Endothelial cell of umbilical vein (primary cell): Measurements from ENCODE around the gene FURIN. TPM values are rescaled to one million over a fixed set of nuclear protein-coding genes. Genes with fewer than 3 reads are reported as not detected.

Experiments used
- BruUV-seq: library from RNA; stranded (reverse); fragments of 400-500 nt; replicated peaks from 2 replicates; lab custom pipeline; 2021; lab: Mats Ljungman, UMichigan
- CTCF ChIA-PET: fragments of 300-600, 350-600 bp; sonication (Branson Sonifier 250); formaldehyde crosslinking; loops from one replicate; lab custom pipeline; 2021; ENCODE audit warnings: antibody characterized with exemption, inconsistent platforms; lab: Charles Lee
- POLR2A ChIA-PET: fragments of 300-600, 350-600 bp; sonication (Branson Sonifier 250); formaldehyde crosslinking; loops from one replicate; lab custom pipeline; 2021; ENCODE audit warnings: antibody characterized with exemption, inconsistent platforms; lab: Charles Lee
- DNase-seq: peaks from one replicate; pipeline ENCODE4 v3.0.0-alpha.2; 2011; ENCODE audit warnings: low read depth, low spot score
- FAIRE-seq: peaks from 2 replicates; lab custom pipeline; 2011; peaks lifted over from hg19 to GRCh38; lab: Jason Lieb, UNC
- H2AFZ ChIP-seq: 2 replicates; pipeline ENCODE4 v1.6.0; 2012; ENCODE audit warnings: low read depth, low read length, control low read depth, inconsistent platforms
- H3K27ac ChIP-seq: 2 replicates; pipeline ENCODE4 v1.5.1; 2011; ENCODE audit warnings: low read depth, mild to moderate bottlenecking, control low read depth, low read length, moderate library complexity; ENCODE audit not compliant: insufficient read depth
- H3K27me3 ChIP-seq, 2 experiments: 2 replicates each; pipeline versions ENCODE4 v1.6.0 to v1.6.1; 2011; ENCODE audit warnings: low read length in 2 of 2, mixed read lengths in 1 of 2; ENCODE audit not compliant: control insufficient read depth in 2 of 2, insufficient read depth in 2 of 2
- H3K36me3 ChIP-seq, 2 experiments: 2 replicates in 1 of 2; 3 replicates in 1 of 2; pipeline ENCODE4 v1.5.1; 2011; ENCODE audit warnings: low read length in 2 of 2, mild to moderate bottlenecking in 1 of 2, moderate library complexity in 1 of 2; ENCODE audit not compliant: control insufficient read depth in 2 of 2, insufficient read depth in 2 of 2; ENCODE audit errors: extremely low read depth in 1 of 2
- H3K4me1 ChIP-seq: 3 replicates; pipeline ENCODE4 v1.5.1; 2011; ENCODE audit warnings: mild to moderate bottlenecking, low read length; ENCODE audit not compliant: control insufficient read depth, insufficient read depth; ENCODE audit errors: extremely low read depth
- H3K4me2 ChIP-seq: 2 replicates; pipeline ENCODE4 v1.6.1; 2011; ENCODE audit warnings: low read length, control low read depth, mixed read lengths; ENCODE audit not compliant: insufficient read depth
- H3K4me3 ChIP-seq, 3 experiments: fragments of 200-600 bp in 1 of 3; sonication (generic), shearing (Covaris generic) in 1 of 3; replicated peaks in 1 of 3; 2 replicates each; pipeline ENCODE4 v1.5.1; 2011 to 2016; ENCODE audit warnings: control low read depth in 3 of 3, low read length in 3 of 3, mild to moderate bottlenecking in 2 of 3, inconsistent platforms in 1 of 3, low read depth in 1 of 3, moderate library complexity in 1 of 3; ENCODE audit not compliant: insufficient read depth in 1 of 3
- H3K79me2 ChIP-seq: 2 replicates; pipeline ENCODE4 v1.6.0; 2012; ENCODE audit warnings: low read length, inconsistent platforms; ENCODE audit not compliant: control insufficient read depth, insufficient read depth
- H3K9ac ChIP-seq: replicated peaks from 2 replicates; pipeline ENCODE3; 2011; ENCODE audit warnings: low read length, control low read depth; ENCODE audit not compliant: insufficient read depth; ENCODE audit errors: extremely low read depth
- H3K9me1 ChIP-seq: replicated peaks from 3 replicates; pipeline ENCODE4 v1.6.0; 2011; ENCODE audit warnings: mild to moderate bottlenecking, low read length; ENCODE audit not compliant: control insufficient read depth, insufficient read depth; ENCODE audit errors: extremely low read depth
- H3K9me3 ChIP-seq: replicated peaks from 2 replicates; pipeline ENCODE4 v1.5.1; 2012; ENCODE audit warnings: low read length, inconsistent platforms; ENCODE audit not compliant: control insufficient read depth, insufficient read depth
- H4K20me1 ChIP-seq: replicated peaks from 2 replicates; pipeline ENCODE3; 2011; ENCODE audit warnings: mild to moderate bottlenecking, low read length; ENCODE audit not compliant: control insufficient read depth, insufficient read depth; ENCODE audit errors: extremely low read depth
- CTCF ChIP-seq, 2 donors: IDR thresholded peaks; 1 replicate in 1 of 2; 2 replicates in 1 of 2; pipeline ENCODE4 v1.5.1; 2011; ENCODE audit warnings: low read length in 2 of 2, mild to moderate bottlenecking in 2 of 2, moderate library complexity in 2 of 2, control low read depth in 1 of 2, inconsistent platforms in 1 of 2, low read depth in 1 of 2; ENCODE audit not compliant: insufficient read depth in 1 of 2; ENCODE audit errors: extremely low read depth in 1 of 2
- EZH2 ChIP-seq: IDR thresholded peaks from 2 replicates; pipeline ENCODE4 v1.6.1; 2012; ENCODE audit warnings: borderline replicate concordance, low read depth, mild to moderate bottlenecking, moderate library complexity, low read length, inconsistent platforms; ENCODE audit not compliant: severe bottlenecking
- FOS ChIP-seq: IDR thresholded peaks from 2 replicates; pipeline ENCODE4 v1.6.1; 2011; ENCODE audit warnings: mild to moderate bottlenecking, low read length, moderate library complexity, borderline replicate concordance; ENCODE audit not compliant: insufficient read depth
- GATA2 ChIP-seq: IDR thresholded peaks from 2 replicates; pipeline ENCODE4 v1.7.0; 2011; ENCODE audit warnings: low read depth, mild to moderate bottlenecking, moderate library complexity, mixed read lengths, low read length; ENCODE audit not compliant: insufficient read length, insufficient read depth
- JUN ChIP-seq: IDR thresholded peaks from 2 replicates; pipeline ENCODE4 v1.6.1; 2011; ENCODE audit warnings: borderline replicate concordance, low read depth; ENCODE audit not compliant: insufficient read length, insufficient read depth
- MAX ChIP-seq: IDR thresholded peaks from 2 replicates; pipeline ENCODE4 v1.6.1; 2011; ENCODE audit not compliant: insufficient read depth, insufficient read length
- MYC ChIP-seq: IDR thresholded peaks from one replicate; pipeline ENCODE4 v1.6.1; 2011; ENCODE audit warnings: mild to moderate bottlenecking, low read depth, low read length
- POLR2A ChIP-seq: IDR thresholded peaks from 2 replicates; pipeline ENCODE4 v1.6.1; 2012; ENCODE audit warnings: low read depth, mild to moderate bottlenecking, control low read depth, low read length
- POLR2AphosphoS5 ChIP-seq: IDR thresholded peaks from 2 replicates; pipeline ENCODE4 v1.6.1; 2012; ENCODE audit warnings: low read depth, mild to moderate bottlenecking, control low read depth, low read length, moderate library complexity; ENCODE audit not compliant: insufficient read depth
- dilution Hi-C: fragments of 300-500 bp; cut with MboI; formaldehyde crosslinking; loops from one replicate; pipeline ENCODE4 v1.15.0; 2019; ENCODE audit warnings: low sequenced_read_pairs; ENCODE audit not compliant: extremely low pct_ligation_motif_present
- intact Hi-C: fragments of 100-400 bp; cut with micrococcal nuclease; formaldehyde crosslinking; loops from one replicate; pipeline ENCODE4 v1.10.0; 2022
- polyA plus RNA-seq, 4 experiments: library from polyadenylated mRNA; depleted of rRNA in 3 of 4; stranded (reverse) in 3 of 4; unstranded in 1 of 4; fragments of >200 nt; gene quantifications; 2 replicates each; pipeline versions ENCODE4 v1.2.1 to v1.2.3, GENCODE V29; 2011 to 2012; ENCODE audit warnings: missing spikeins in 1 of 4
- total RNA-seq: library from RNA; stranded (reverse); gene quantifications from 2 replicates; pipeline ENCODE4 v1.2.3, GENCODE V29; 2021

FURIN gene
- total and polyA plus RNA-seq, 2 donors (not counting 3 experiments of a cell fraction or from before 2014, with no cell fraction given) = 77.4 to 131 TPM

- no peak for TF ChIP-seq MAX
- no peak for TF ChIP-seq JUN
- TF ChIP-seq FOS = no peak
- no peak for TF ChIP-seq POLR2A
- TF ChIP-seq POLR2AphosphoS5 = no peak
- no peak for TF ChIP-seq MYC
- TF ChIP-seq GATA2 = no peak
- no peak for TF ChIP-seq EZH2
- Histone ChIP-seq H3K4me2 (no peak overlapping the region), H3K4me1 (peaks cover 19% of the 10 kb centered on the region), H3K36me3 (no peaks in the 10 kb centered on the region), H3K4me3 (no peak overlapping the region), H3K79me2 (peaks cover 7% of the 10 kb centered on the region), H3K27me3 (no peaks in the 10 kb centered on the region), H3K9ac (no peak overlapping the region), H3K9me1 (no peaks in the 10 kb centered on the region), H3K27ac (no peak overlapping the region), H3K9me3 (no peaks in the 10 kb centered on the region), H4K20me1 (no peaks in the 10 kb centered on the region), H2AFZ (no peak overlapping the region)
- no TSS peak for BruUV-seq
- intact Hi-C loops = no loop called here
- dilution Hi-C loops = no loop called here
- DNase-seq = no peak
- CTCF ChIA-PET = no interaction called here
- POLR2A ChIA-PET = no interaction called here
- FAIRE-seq = no peak
These were observed 2.1 kb upstream of the FURIN start for GRCh38 chr15:90866161-90866715.

- H3K27ac ChIP-seq = no peak overlapping the region
- no peaks in the 10 kb centered on the region for H3K9me1 ChIP-seq
- intact Hi-C loops (no loop called here), dilution Hi-C loops (no loop called here)
- H3K4me1 ChIP-seq = peaks cover 19% of the 10 kb centered on the region
- TF ChIP-seq EZH2 (no peak), JUN (no peak), POLR2AphosphoS5 (no peak), FOS (no peak), MAX (no peak), GATA2 (no peak), CTCF (IDR thresholded peaks at IDR 0.05; ENCODE audit: extremely low read depth in 1 of 2, insufficient read depth in 1 of 2, low read depth in 1 of 2, low read length in 2 of 2) (no peak), MYC (no peak), POLR2A (no peak)
- FAIRE-seq (no peak), DNase-seq (no peak)
- POLR2A ChIA-PET = no interaction called here
- H3K4me2 ChIP-seq = no peak overlapping the region
- no peaks in the 10 kb centered on the region for H4K20me1 ChIP-seq
- H2AFZ ChIP-seq = no peak overlapping the region
- no peaks in the 10 kb centered on the region for H3K36me3 ChIP-seq
- H3K27me3 ChIP-seq = no peaks in the 10 kb centered on the region
- H3K79me2 ChIP-seq = peaks cover 9% of the 10 kb centered on the region
- no peaks in the 10 kb centered on the region for H3K9me3 ChIP-seq
- no peak overlapping the region for H3K9ac ChIP-seq
- H3K4me3 ChIP-seq = no peak overlapping the region
- CTCF ChIA-PET = no interaction called here
- BruUV-seq = no TSS peak
These were observed 1.6 kb upstream of the FURIN start for GRCh38 chr15:90866800-90867199.
